Measurements from ENCODE around the gene GNAI3. TPM values are rescaled to one million over a fixed set of nuclear protein-coding genes. Genes with fewer than 3 reads are reported as not detected.

GNAI3 gene
- total and polyA plus RNA-seq, 2 donors (not counting 3 experiments of a cell fraction or from before 2014, with no cell fraction given): 5.0 to 14.0 TPM

DNA sequence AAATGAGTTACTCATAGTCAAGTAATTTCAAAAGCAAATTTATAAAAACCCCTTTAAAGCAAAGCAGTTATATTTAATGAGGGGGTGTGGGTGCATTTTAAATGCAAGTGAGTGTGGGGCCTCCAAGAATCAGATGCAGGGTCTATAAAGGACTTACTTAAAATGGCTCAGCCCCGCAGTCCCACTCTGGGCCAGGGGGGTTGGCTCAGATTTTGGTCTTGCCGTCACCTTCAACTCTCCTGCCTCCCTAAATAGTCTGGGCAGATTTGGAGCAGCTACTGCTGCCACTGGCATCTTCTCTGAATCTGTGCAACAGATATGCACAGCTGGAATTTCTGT, 87.4 kb downstream of the GNAI3 start:
- no peak for TF ChIP-seq GATA2 (IDR thresholded peaks at IDR 0.05; ENCODE audit: insufficient read depth, insufficient read length, low read depth, low read length)
- TF ChIP-seq, protein P1, sequence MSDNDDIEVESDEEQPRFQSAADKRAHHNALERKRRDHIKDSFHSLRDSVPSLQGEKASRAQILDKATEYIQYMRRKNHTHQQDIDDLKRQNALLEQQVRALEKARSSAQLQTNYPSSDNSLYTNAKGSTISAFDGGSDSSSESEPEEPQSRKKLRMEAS (IDR thresholded peaks at IDR 0.05; ENCODE audit: insufficient read depth, insufficient read length): no peak
- TF ChIP-seq FOS (IDR thresholded peaks at IDR 0.05; ENCODE audit: borderline replicate concordance, insufficient read depth, low read length): no peak
- no peak for TF ChIP-seq EZH2 (IDR thresholded peaks at IDR 0.05; ENCODE audit: borderline replicate concordance, low read depth, low read length, severe bottlenecking)
- TF ChIP-seq POLR2AphosphoS5 (IDR thresholded peaks at IDR 0.05; ENCODE audit: insufficient read depth, low read depth, low read length): no peak
- TF ChIP-seq, protein P2, sequence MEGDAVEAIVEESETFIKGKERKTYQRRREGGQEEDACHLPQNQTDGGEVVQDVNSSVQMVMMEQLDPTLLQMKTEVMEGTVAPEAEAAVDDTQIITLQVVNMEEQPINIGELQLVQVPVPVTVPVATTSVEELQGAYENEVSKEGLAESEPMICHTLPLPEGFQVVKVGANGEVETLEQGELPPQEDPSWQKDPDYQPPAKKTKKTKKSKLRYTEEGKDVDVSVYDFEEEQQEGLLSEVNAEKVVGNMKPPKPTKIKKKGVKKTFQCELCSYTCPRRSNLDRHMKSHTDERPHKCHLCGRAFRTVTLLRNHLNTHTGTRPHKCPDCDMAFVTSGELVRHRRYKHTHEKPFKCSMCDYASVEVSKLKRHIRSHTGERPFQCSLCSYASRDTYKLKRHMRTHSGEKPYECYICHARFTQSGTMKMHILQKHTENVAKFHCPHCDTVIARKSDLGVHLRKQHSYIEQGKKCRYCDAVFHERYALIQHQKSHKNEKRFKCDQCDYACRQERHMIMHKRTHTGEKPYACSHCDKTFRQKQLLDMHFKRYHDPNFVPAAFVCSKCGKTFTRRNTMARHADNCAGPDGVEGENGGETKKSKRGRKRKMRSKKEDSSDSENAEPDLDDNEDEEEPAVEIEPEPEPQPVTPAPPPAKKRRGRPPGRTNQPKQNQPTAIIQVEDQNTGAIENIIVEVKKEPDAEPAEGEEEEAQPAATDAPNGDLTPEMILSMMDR (IDR thresholded peaks at IDR 0.05; ENCODE audit: extremely low read depth in 1 of 2, insufficient read depth in 1 of 2, low read depth in 1 of 2, low read length in 2 of 2): no peak
- TF ChIP-seq POLR2A (IDR thresholded peaks at IDR 0.05; ENCODE audit: low read depth, low read length): no peak
- no peak for TF ChIP-seq JUN (IDR thresholded peaks at IDR 0.05; ENCODE audit: borderline replicate concordance, insufficient read depth, insufficient read length, low read depth)
- TF ChIP-seq MYC (IDR thresholded peaks at IDR 0.05; ENCODE audit: low read depth, low read length): no peak
- BruUV-seq (replicated peaks): no TSS peak
- Histone ChIP-seq H3K79me2 (ENCODE audit: control insufficient read depth, insufficient read depth, low read length) (no peaks in the 10 kb centered on the region), H2AFZ (ENCODE audit: low read depth, low read length) (no peak overlapping the region), H3K27ac (ENCODE audit: insufficient read depth, low read depth, low read length) (no peak overlapping the region), H3K27me3 (ENCODE audit: control insufficient read depth in 2 of 2, insufficient read depth in 2 of 2, low read length in 2 of 2) (no peaks in the 10 kb centered on the region), H3K9me3 (replicated peaks; ENCODE audit: control insufficient read depth, insufficient read depth, low read length) (no peaks in the 10 kb centered on the region), H4K20me1 (replicated peaks; ENCODE audit: control insufficient read depth, extremely low read depth, insufficient read depth, low read length) (no peaks in the 10 kb centered on the region), H3K4me1 (ENCODE audit: control insufficient read depth, extremely low read depth, insufficient read depth, low read length) (no peaks in the 10 kb centered on the region), H3K4me3 (replicated peaks in 1 of 3; ENCODE audit: insufficient read depth in 1 of 3, low read depth in 1 of 3, low read length in 3 of 3) (no peak overlapping the region), H3K36me3 (ENCODE audit: control insufficient read depth in 2 of 2, extremely low read depth in 1 of 2, insufficient read depth in 2 of 2, low read length in 2 of 2) (peaks cover 6 to 12% of the 10 kb centered on the region in 2 experiments), H3K9me1 (replicated peaks; ENCODE audit: control insufficient read depth, extremely low read depth, insufficient read depth, low read length) (no peaks in the 10 kb centered on the region), H3K9ac (replicated peaks; ENCODE audit: extremely low read depth, insufficient read depth, low read length) (no peak overlapping the region), H3K4me2 (ENCODE audit: insufficient read depth, low read length) (no peak overlapping the region)
- FAIRE-seq (no peak), DNase-seq (ENCODE audit: low read depth, low spot score) (no peak)
- ChIA-PET POLR2A (no interaction called here), CTCF (interaction anchor here (0.8 to 15.2 kb wide), 8 partner anchors 14 to 349 kb away, joined by 3 to 565 read pairs (median 4); partner anchors contain the start of genes AHCYL1 and GSTM1)
- dilution Hi-C loops (cut with MboI; ENCODE audit: extremely low pct_ligation_motif_present, low sequenced_read_pairs): no loop called here
- intact Hi-C loops (cut with micrococcal nuclease): no loop called here

Measured in endothelial cell of umbilical vein (primary cell).